ENCODE measurements around the gene KRT6B.

- no peak for TF ChIP-seq CTCF (IDR thresholded peaks at IDR 0.05)
- no peak for TF ChIP-seq EP300 (IDR thresholded peaks at IDR 0.05)
These were observed 33.3 kb downstream of the KRT6B start for GRCh38 chr12:52418576-52419110.
